ENCODE measurements around the gene KRT76. TPM values are rescaled to one million over a fixed set of nuclear protein-coding genes. Genes with fewer than 3 reads are reported as not detected.

KRT76 gene
- total and polyA plus RNA-seq, 10 of the 15 experiments (the other 5 are each of a cell fraction or from before 2014, with no cell fraction given): not detected

DNA sequence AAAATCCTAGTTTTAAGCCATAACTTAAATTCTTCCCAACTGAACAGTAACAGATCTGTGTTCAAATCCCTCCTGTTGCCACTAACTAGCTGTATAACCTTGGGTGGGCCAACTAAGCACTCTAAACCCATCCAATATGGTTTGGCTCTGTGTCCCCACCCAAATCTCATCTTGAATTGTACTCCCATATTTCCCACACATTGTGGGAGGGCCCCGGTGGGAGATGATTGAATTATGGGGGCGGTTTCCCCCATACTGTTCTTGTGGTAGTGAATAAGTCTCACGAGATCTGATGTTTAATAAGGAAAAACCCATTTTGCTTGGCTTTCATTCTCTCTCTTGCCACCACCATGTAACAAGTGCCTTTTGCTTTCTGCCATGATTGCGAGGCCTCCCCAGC is 38.0 kb upstream of the KRT76 start (continued):
- TF ChIP-seq, protein P1, sequence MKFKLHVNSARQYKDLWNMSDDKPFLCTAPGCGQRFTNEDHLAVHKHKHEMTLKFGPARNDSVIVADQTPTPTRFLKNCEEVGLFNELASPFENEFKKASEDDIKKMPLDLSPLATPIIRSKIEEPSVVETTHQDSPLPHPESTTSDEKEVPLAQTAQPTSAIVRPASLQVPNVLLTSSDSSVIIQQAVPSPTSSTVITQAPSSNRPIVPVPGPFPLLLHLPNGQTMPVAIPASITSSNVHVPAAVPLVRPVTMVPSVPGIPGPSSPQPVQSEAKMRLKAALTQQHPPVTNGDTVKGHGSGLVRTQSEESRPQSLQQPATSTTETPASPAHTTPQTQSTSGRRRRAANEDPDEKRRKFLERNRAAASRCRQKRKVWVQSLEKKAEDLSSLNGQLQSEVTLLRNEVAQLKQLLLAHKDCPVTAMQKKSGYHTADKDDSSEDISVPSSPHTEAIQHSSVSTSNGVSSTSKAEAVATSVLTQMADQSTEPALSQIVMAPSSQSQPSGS (IDR thresholded peaks at IDR 0.05; ENCODE audit: low read length): no peak
- TF ChIP-seq, protein P2, sequence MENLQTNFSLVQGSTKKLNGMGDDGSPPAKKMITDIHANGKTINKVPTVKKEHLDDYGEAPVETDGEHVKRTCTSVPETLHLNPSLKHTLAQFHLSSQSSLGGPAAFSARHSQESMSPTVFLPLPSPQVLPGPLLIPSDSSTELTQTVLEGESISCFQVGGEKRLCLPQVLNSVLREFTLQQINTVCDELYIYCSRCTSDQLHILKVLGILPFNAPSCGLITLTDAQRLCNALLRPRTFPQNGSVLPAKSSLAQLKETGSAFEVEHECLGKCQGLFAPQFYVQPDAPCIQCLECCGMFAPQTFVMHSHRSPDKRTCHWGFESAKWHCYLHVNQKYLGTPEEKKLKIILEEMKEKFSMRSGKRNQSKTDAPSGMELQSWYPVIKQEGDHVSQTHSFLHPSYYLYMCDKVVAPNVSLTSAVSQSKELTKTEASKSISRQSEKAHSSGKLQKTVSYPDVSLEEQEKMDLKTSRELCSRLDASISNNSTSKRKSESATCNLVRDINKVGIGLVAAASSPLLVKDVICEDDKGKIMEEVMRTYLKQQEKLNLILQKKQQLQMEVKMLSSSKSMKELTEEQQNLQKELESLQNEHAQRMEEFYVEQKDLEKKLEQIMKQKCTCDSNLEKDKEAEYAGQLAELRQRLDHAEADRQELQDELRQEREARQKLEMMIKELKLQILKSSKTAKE (IDR thresholded peaks at IDR 0.05; ENCODE audit: low read depth, poor library complexity, severe bottlenecking): no peak
- TF ChIP-seq TARDBP (IDR thresholded peaks at IDR 0.05; ENCODE audit: borderline replicate concordance): no peak
- no peak for TF ChIP-seq JUNB (IDR thresholded peaks at IDR 0.05)
- no peak for TF ChIP-seq SPI1 (IDR thresholded peaks at IDR 0.05; ENCODE audit: borderline replicate concordance, insufficient read depth, low read depth, low read length)

DNA sequence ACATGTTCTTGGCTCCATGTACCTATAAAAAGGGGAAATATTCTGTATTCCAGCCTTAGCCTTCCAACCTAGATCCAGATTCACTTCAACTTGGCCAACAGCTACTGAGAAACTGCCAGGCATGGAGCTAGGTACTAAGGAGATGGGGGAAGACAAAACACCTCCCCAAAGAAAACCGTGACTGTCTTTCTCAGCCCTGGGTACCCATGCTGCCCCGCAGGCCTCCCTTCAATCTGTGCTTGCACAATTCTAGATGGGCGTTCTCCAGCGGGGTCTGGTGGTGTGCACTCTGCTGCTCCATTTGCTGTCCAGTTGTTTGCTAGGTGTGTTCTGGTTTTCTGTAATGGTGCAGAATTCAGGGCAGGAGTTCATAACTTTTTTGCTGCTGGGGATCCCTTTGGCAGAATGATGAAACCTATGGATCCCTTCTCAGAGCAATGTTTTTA is 37.6 kb upstream of the KRT76 start:
- Histone ChIP-seq H3K27me3 (replicated peaks in 1 of 2; ENCODE audit: control insufficient read depth in 2 of 2, insufficient read depth in 2 of 2, low read length in 1 of 2) (peaks cover 0 to 2% of the 10 kb centered on the region in 2 experiments; a peak in 1 of 4 replicates), H3K27ac (ENCODE audit: control insufficient read depth, insufficient read depth) (no peak overlapping the region), H3K9ac (ENCODE audit: control insufficient read depth, insufficient read depth, low read length) (no peak overlapping the region), H3K4me2 (ENCODE audit: control insufficient read depth, insufficient read depth) (no peak overlapping the region), H3K79me2 (ENCODE audit: control insufficient read depth, insufficient read depth, low read length) (no peaks in the 10 kb centered on the region), H2AFZ (ENCODE audit: control insufficient read depth, low read depth, low read length) (no peak overlapping the region), H3K36me3 (ENCODE audit: control insufficient read depth in 2 of 2, insufficient read depth in 2 of 2, low read length in 1 of 2) (no peaks in the 10 kb centered on the region), H3K4me3 (no peak overlapping the region), H4K20me1 (ENCODE audit: control insufficient read depth, insufficient read depth) (no peaks in the 10 kb centered on the region), H3K4me1 (ENCODE audit: control insufficient read depth, insufficient read depth, low read length) (no peaks in the 10 kb centered on the region), H3K9me3 (replicated peaks; ENCODE audit: control insufficient read depth, insufficient read depth, low read length) (no peaks in the 10 kb centered on the region)
- ChIA-PET SMC1A (ENCODE audit: uncharacterized antibody, unreplicated experiment) (no interaction called here), CTCF (no interaction called here), RAD21 (ENCODE audit: unreplicated experiment) (no interaction called here), POLR2A (no interaction called here)
- no TSS peak for BruUV-seq (replicated peaks)
- FAIRE-seq: no peak
- in situ Hi-C loops (cut with MboI): no loop called here
- intact Hi-C loops (cut with micrococcal nuclease; ENCODE audit: unreplicated experiment): no loop called here
- no peak for DNase-seq (ENCODE audit: low read depth, low spot score)
- TF ChIP-seq, protein P3, sequence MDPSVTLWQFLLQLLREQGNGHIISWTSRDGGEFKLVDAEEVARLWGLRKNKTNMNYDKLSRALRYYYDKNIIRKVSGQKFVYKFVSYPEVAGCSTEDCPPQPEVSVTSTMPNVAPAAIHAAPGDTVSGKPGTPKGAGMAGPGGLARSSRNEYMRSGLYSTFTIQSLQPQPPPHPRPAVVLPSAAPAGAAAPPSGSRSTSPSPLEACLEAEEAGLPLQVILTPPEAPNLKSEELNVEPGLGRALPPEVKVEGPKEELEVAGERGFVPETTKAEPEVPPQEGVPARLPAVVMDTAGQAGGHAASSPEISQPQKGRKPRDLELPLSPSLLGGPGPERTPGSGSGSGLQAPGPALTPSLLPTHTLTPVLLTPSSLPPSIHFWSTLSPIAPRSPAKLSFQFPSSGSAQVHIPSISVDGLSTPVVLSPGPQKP (IDR thresholded peaks at IDR 0.05; ENCODE audit: low read depth, low read length): no peak
- TF ChIP-seq CREM (IDR thresholded peaks at IDR 0.05; ENCODE audit: low read depth) (no peak), MTA3 (IDR thresholded peaks at IDR 0.05; ENCODE audit: borderline replicate concordance, low read length) (no peak), CREB1 (IDR thresholded peaks at IDR 0.05; ENCODE audit: low read depth) (no peak), ZBED1 (IDR thresholded peaks at IDR 0.05; ENCODE audit: borderline replicate concordance) (no peak), POU2F2 (IDR thresholded peaks at IDR 0.05; ENCODE audit: borderline replicate concordance, low read depth, low read length) (no peak), RAD21 (IDR thresholded peaks at IDR 0.05; ENCODE audit: insufficient read depth, low read depth, low read length) (no peak), ZSCAN29 (IDR thresholded peaks at IDR 0.05) (no peak), ATF7 (IDR thresholded peaks at IDR 0.05; ENCODE audit: low read depth) (no peak)
- TF ChIP-seq, protein P4, sequence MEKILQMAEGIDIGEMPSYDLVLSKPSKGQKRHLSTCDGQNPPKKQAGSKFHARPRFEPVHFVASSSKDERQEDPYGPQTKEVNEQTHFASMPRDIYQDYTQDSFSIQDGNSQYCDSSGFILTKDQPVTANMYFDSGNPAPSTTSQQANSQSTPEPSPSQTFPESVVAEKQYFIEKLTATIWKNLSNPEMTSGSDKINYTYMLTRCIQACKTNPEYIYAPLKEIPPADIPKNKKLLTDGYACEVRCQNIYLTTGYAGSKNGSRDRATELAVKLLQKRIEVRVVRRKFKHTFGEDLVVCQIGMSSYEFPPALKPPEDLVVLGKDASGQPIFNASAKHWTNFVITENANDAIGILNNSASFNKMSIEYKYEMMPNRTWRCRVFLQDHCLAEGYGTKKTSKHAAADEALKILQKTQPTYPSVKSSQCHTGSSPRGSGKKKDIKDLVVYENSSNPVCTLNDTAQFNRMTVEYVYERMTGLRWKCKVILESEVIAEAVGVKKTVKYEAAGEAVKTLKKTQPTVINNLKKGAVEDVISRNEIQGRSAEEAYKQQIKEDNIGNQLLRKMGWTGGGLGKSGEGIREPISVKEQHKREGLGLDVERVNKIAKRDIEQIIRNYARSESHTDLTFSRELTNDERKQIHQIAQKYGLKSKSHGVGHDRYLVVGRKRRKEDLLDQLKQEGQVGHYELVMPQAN (conservative IDR thresholded peaks at IDR 0.05): no peak
- TF ChIP-seq, protein P5, sequence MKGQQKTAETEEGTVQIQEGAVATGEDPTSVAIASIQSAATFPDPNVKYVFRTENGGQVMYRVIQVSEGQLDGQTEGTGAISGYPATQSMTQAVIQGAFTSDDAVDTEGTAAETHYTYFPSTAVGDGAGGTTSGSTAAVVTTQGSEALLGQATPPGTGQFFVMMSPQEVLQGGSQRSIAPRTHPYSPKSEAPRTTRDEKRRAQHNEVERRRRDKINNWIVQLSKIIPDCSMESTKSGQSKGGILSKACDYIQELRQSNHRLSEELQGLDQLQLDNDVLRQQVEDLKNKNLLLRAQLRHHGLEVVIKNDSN (IDR thresholded peaks at IDR 0.05; ENCODE audit: borderline replicate concordance, extremely low read length, insufficient read depth, low read depth, low read length): no peak
- ATAC-seq: no peak
- 5% methylated on average over 4 of the region's 4 CpGs for WGBS (ENCODE audit: insufficient coverage, insufficient replicate concordance, low lambda C conversion rate, missing lambda C conversion rate)

All from GM12878 (cell line).